Motor neuron (in vitro differentiated cells): Measurements from ENCODE around the gene DCBLD1. TPM values are rescaled to one million over a fixed set of nuclear protein-coding genes. Genes with fewer than 3 reads are reported as not detected.
A peak's percentile ranks its signal among the peaks of the same experiment; 100 is the strongest.

Experiments used
- ATAC-seq, 8 experiments: fragments of 200-7000 bp; cut with Tn5 transposase; replicated peaks in 6 of 8; 2 replicates each; pipeline ENCODE4 v1.8.0; 2021; ENCODE audit warnings: mild to moderate bottlenecking in 8 of 8, moderate library complexity in 8 of 8
- H3K27ac ChIP-seq, 2 donors: fragments of 250-450 bp; sonication (Bioruptor Pico); 2 replicates each; pipeline ENCODE4 v1.9.0; 2021; ENCODE audit warnings: antibody characterized with exemption in 2 of 2, mild to moderate bottlenecking in 2 of 2, moderate library complexity in 1 of 2
- H3K4me1 ChIP-seq, 2 donors: fragments of 250-450 bp; sonication (Bioruptor Pico); replicated peaks in 1 of 2; 2 replicates each; pipeline ENCODE4 v1.6.1; 2021; ENCODE audit warnings: antibody characterized with exemption in 2 of 2, mild to moderate bottlenecking in 2 of 2, moderate library complexity in 1 of 2
- H3K4me3 ChIP-seq, 5 donors: fragments of 250-450 bp; sonication (Bioruptor Pico); 2 replicates each; pipeline ENCODE4 v1.9.0; 2021; ENCODE audit warnings: antibody characterized with exemption in 5 of 5, mild to moderate bottlenecking in 5 of 5, moderate library complexity in 4 of 5
- WGBS, 10 experiments: fragments of 450-650 bp; shearing (Covaris generic); methylation state at CpG; one replicate each; pipeline ENCODE4 v1.0.0; 2022; 5-methylcytosine and 5-hydroxymethylcytosine counted together
- in situ Hi-C, 9 experiments: fragments of 400-800 bp; cut with MboI; loops; one replicate each; pipeline ENCODE4 v1.15.0; 2021; ENCODE audit warnings: low sequenced_read_pairs in 9 of 9, low pct_unique_long_range_greater_than_20kb in 2 of 9; ENCODE audit not compliant: unreplicated experiment in 9 of 9
- total RNA-seq, 8 experiments: library from RNA; unstranded; fragments of 300-600 nt; gene quantifications; 2 replicates each; pipeline versions ENCODE4 v1.2.3 to v1.2.4, GENCODE V29; 2022

DCBLD1 gene
- total RNA-seq, 8 experiments from 2014 or later: 1.4 to 12.8 (median 7.5) TPM

GRCh38 chr6:117494283-117494682 is 11.8 kb downstream of the DCBLD1 start:
- 35 to 100% (median 86%) methylated on average over 1 to 2 of the region's 2 CpGs for WGBS, 10 experiments
- no peak for ATAC-seq

GRCh38 chr6:117494694-117495318 is 12.3 kb downstream of the DCBLD1 start:
- 0 to 100% (median 78%) methylated on average over 1 to 2 of the region's 3 CpGs; no CpG with 5 or more reads in 4 of the 10 experiments for WGBS, 10 experiments
- H3K4me3 ChIP-seq: no peak overlapping the region
- peaks cover 0 to 4% of the 10 kb centered on the region in 2 donors for H3K4me1 ChIP-seq
- ATAC-seq: peak in 1 of 8 experiments; percentile 32
- in situ Hi-C loops: no loop called here
- no peak overlapping the region for H3K27ac ChIP-seq

More at GRCh38 chr6:117494283-117494682, 11.8 kb downstream of the DCBLD1 start:
- Histone ChIP-seq H3K4me1 (peaks cover 0 to 4% of the 10 kb centered on the region in 2 donors), H3K4me3 (no peak overlapping the region), H3K27ac (no peak overlapping the region)
- in situ Hi-C loops: no loop called here

- peaks cover 0 to 4% of the 10 kb centered on the region in 2 donors for H3K4me1 ChIP-seq
- in situ Hi-C loops: no loop called here
- no peak overlapping the region for H3K27ac ChIP-seq
- H3K4me3 ChIP-seq: no peak overlapping the region
- ATAC-seq: no peak
Measured at GRCh38 chr6:117495425-117495824, 13.0 kb downstream of the DCBLD1 start.

DNA sequence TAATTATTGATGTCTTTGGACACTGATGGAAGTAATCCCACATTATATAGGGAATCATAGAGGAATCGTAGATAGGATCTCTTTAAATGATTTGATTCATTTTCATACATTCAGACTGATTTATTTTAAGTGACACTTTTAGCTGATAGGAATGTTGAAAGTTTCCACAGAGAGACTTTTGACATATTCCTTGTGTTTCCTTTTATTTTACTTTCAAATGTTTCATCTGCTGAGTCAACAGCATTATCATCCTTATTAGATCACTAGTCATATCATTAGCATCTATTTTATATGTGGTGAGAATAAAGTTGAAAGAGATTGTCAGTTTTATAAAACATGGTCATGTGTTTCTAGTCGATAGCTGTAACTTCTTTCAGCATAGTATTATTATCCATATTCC is 13.4 kb downstream of the DCBLD1 start:
- Histone ChIP-seq H3K4me3 (no peak overlapping the region), H3K4me1 (peaks cover 0 to 4% of the 10 kb centered on the region in 2 donors), H3K27ac (no peak overlapping the region)
- 6 to 100% (median 56%) methylated on average over 1 to 2 of the region's 2 CpGs; no CpG with 5 or more reads in 1 of the 10 experiments for WGBS, 10 experiments
- no peak for ATAC-seq
- in situ Hi-C loops: no loop called here

GRCh38 chr6:117496383-117496990 is 14.0 kb downstream of the DCBLD1 start:
- WGBS, 10 experiments: 40 to 100% (median 89%) methylated on average over 1 of the region's 1 CpG; no CpG with 5 or more reads in 3 of the 10 experiments
- no peak for ATAC-seq
- no peak overlapping the region for H3K27ac ChIP-seq
- peaks cover 0 to 4% of the 10 kb centered on the region in 2 donors for H3K4me1 ChIP-seq
- in situ Hi-C loops: no loop called here
- no peak overlapping the region for H3K4me3 ChIP-seq

DNA sequence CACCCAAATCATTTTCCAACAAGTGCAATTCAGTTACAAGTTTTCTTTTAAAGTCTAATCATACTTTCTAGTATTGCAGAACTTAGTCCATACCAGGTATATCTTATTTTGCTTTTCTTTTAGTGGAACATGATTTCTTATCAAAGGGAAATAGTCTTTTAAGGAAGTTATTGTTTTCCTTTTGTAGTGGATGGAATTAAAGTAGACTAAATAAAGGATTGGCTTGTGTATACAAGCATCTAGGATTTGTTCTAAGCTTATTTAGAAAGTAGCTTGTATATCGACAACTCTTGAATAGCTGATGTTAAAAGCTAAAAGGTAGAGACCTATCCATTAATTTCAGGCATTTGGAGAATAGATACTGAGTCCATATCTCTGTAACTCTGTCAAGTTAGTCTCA is 14.8 kb downstream of the DCBLD1 start:
- in situ Hi-C loops: no loop called here
- Histone ChIP-seq H3K4me3 (no peak overlapping the region), H3K4me1 (peaks cover 0 to 4% of the 10 kb centered on the region in 2 donors), H3K27ac (no peak overlapping the region)
- WGBS, 10 experiments: 50 to 100% (median 88%) methylated on average over 1 of the region's 1 CpG; no CpG with 5 or more reads in 3 of the 10 experiments
- no peak for ATAC-seq

DNA sequence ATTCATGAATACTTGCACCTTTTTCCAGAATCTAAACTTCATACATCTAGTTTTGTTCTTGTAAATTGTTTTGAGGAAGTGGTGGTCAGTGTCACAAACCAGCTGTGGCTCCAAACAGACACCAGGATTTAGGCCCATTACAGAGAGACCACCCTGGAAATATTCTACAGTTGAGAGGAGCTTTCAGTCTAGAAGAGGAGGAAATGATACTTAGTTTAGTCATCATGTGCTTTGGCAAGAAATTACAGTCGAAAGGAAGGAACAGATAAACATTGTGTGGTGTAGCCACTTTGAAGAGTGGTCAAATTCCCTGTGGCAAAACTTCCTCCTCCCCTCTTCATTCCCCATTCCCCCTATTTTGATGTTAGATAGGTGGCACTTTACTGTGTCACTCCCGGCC is 15.7 kb downstream of the DCBLD1 start:
- no peak overlapping the region for H3K4me3 ChIP-seq
- H3K27ac ChIP-seq: no peak overlapping the region
- WGBS, 10 experiments: 0 to 100% (median 76%) methylated on average over 1 to 2 of the region's 2 CpGs
- peaks cover 0 to 4% of the 10 kb centered on the region in 2 donors for H3K4me1 ChIP-seq
- ATAC-seq: no peak
- in situ Hi-C loops: no loop called here

DNA sequence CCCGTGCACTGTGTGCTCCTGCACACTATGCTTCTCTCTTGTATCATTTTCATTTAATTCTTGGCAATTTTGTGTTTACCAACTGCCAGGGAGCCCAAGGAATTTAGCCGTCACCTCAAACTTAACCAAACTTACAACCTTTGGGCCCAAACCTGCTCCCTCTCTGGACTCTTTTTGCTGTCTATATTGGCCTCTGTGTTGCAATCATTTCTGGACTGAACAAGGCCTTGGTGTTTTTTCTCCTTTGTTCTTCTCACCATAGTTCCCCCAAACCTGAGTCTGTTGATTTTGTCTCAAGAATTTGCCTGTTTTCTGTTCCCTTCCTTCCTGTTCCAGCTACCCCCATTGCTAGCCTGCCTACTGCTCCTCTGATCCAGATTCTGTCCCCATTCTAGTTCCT is 19.2 kb downstream of the DCBLD1 start:
- Histone ChIP-seq H3K4me1 (peaks cover 0 to 14% of the 10 kb centered on the region in 2 donors), H3K4me3 (no peak overlapping the region), H3K27ac (no peak overlapping the region)
- WGBS, 10 experiments: 50 to 100% (median 83%) methylated on average over 1 to 2 of the region's 2 CpGs
- ATAC-seq: no peak
- in situ Hi-C loops: no loop called here

- H3K4me3 ChIP-seq: no peak overlapping the region
- in situ Hi-C loops: no loop called here
- WGBS, 10 experiments: 83 to 100% (median 88%) methylated on average over 1 of the region's 1 CpG; no CpG with 5 or more reads in 2 of the 10 experiments
- H3K27ac ChIP-seq: no peak overlapping the region
- H3K4me1 ChIP-seq: peaks cover 0 to 14% of the 10 kb centered on the region in 2 donors
- no peak for ATAC-seq
Measured at GRCh38 chr6:117502580-117502979, 20.1 kb downstream of the DCBLD1 start.

- H3K4me1 ChIP-seq: peaks cover 0 to 18% of the 10 kb centered on the region in 2 donors
- H3K4me3 ChIP-seq: no peak overlapping the region
- no peak overlapping the region for H3K27ac ChIP-seq
- in situ Hi-C loops: no loop called here
- ATAC-seq: no peak
- WGBS, 10 experiments: 55 to 100% (median 83%) methylated on average over 1 to 2 of the region's 2 CpGs
Measured at GRCh38 chr6:117503211-117503610, 20.7 kb downstream of the DCBLD1 start.

DNA sequence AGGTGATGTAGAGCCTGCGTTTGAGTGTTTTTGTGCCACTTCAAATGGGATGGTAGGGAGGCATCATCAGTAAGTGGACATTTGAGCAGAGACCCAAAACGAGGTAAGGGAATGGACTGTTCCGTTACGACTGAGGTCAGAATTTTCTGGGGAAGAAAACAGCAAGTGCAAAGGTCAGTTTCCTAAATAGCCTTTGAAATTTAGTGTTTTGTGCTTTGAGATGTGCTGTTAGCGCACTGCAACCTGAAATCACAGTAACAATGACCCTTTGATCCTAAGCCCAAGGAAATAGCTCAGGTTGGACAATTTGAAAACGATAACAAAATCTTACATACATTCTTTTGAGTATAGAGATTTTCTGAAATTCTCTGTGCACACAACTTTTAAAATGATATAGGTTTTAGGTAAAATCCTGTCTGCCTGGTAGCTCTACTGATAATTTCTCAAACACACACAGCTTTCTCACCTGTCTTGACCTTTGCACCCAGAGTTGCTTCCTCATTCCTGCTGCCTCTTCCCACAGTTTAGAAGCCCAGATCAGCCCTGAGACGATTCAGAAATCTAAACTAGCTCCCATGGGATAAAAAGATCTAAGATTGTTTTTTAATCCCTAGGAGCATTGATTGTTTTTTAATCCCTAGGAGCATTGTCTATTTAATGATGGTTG is 22.1 kb downstream of the DCBLD1 start:
- WGBS, 10 experiments: 79 to 97% (median 91%) methylated on average over 4 to 7 of the region's 7 CpGs; no CpG with 5 or more reads in 1 of the 10 experiments
- no peak for ATAC-seq
- in situ Hi-C loops: no loop called here
- Histone ChIP-seq H3K4me1 (peaks cover 0 to 18% of the 10 kb centered on the region in 2 donors), H3K4me3 (no peak overlapping the region), H3K27ac (no peak overlapping the region)

DNA sequence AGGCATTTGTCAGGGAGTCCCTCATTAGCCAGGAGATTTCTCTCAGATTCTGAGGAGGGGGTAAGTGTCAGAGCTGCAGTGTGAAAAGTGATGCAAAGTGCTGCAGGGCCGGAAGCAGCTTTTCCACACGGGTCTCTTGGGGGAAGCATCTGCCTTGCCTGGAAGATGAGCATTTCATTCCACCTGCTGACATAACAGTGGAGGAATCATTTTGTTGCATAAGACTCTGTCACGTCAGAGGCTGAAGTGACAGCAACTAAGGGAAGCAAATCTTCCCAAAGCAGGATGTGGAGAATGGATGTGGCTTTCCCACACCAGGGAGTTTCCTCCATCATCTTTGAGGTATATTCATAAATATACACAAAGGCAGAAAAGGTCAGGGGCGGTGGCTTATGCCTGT is 22.8 kb downstream of the DCBLD1 start:
- ATAC-seq: peak in 5 of 8 experiments; percentile 76 to 99 (median 93)
- in situ Hi-C loops: no loop called here
- WGBS, 10 experiments: 53 to 100% (median 100%) methylated on average over 1 to 3 of the region's 4 CpGs; no CpG with 5 or more reads in 3 of the 10 experiments
- Histone ChIP-seq H3K4me3 (no peak overlapping the region), H3K4me1 (peaks cover 0 to 18% of the 10 kb centered on the region in 2 donors), H3K27ac (peak overlapping the region; percentile 58 to 65)

DNA sequence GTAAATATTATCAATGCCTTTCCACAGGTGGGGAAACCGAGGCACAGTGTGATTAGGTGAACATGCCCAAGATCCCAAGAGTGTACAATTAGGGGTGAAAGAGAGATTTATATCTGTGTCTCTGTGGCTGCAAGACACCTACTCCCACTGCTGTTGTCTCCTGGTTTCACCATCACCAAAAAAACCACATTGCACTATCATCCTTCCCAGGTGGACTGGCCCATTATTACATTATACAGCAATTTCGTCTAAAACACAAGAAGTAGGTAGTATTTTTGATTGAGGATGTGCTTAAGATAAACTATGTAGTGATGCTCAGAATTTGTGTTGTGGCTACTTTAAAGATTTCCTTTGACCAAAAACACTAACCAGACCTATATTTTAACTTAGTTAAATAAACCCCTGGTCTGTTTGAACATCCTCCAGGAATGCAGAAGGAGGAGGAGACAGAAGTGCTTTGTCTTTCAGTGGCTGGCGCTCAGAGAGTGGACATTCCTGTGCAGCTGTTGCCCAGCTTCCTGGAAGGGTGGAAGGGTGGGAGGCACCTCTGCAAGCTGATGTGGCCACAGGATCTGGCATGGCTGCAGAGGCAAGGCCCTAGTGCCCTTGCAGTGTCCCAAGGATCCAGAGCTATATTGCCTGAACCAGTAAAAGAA is 23.8 kb downstream of the DCBLD1 start:
- Histone ChIP-seq H3K4me1 (peaks cover 0 to 18% of the 10 kb centered on the region in 2 donors), H3K27ac (no peak overlapping the region), H3K4me3 (no peak overlapping the region)
- in situ Hi-C loops: no loop called here
- peak in 4 of 8 experiments; percentile 59 to 90 (median 69) for ATAC-seq
- 25 to 100% (median 83%) methylated on average over 1 to 3 of the region's 3 CpGs; no CpG with 5 or more reads in 1 of the 10 experiments for WGBS, 10 experiments
